Uterus (tissue), 4 donors: Measurements from ENCODE around the gene GDF9. TPM values are rescaled to one million over a fixed set of nuclear protein-coding genes. Genes with fewer than 3 reads are reported as not detected.
"Not testable (repeated sequence)": the region's sequence is repeated elsewhere in the genome, so short reads cannot be mapped to it uniquely, and the experiment has no call there.

Experiments
- DNase-seq, 2 donors: peaks; one replicate each; pipeline ENCODE4 v3.0.0-alpha.2; 2019 to 2020
- H3K27ac ChIP-seq, 2 donors: fragments of 200-600 bp; sonication (generic); 1 replicate in 1 of 2; 2 replicates in 1 of 2; pipeline ENCODE4 v1.5.1; 2016 to 2018
- H3K27me3 ChIP-seq, 2 donors: fragments of 200-600 bp; sonication (generic); one replicate each; pipeline ENCODE4 v1.5.1; 2018 to 2019; ENCODE audit warnings: control low read depth in 1 of 2
- H3K36me3 ChIP-seq, 2 donors: fragments of 200-600 bp; sonication (generic); one replicate each; pipeline ENCODE4 v1.5.1; 2019; ENCODE audit warnings: control low read depth in 1 of 2
- H3K4me1 ChIP-seq, 2 donors: fragments of 200-600 bp; sonication (generic); one replicate each; pipeline ENCODE4 v1.5.1; 2018 to 2019; ENCODE audit warnings: control low read depth in 1 of 2
- H3K4me3 ChIP-seq, 2 donors: fragments of 200-600 bp; sonication (generic); 1 replicate in 1 of 2; 2 replicates in 1 of 2; pipeline ENCODE4 v1.5.1; 2018 to 2019; ENCODE audit warnings: mild to moderate bottlenecking in 1 of 2
- H3K9me3 ChIP-seq, 2 donors: fragments of 200-600 bp; sonication (generic); one replicate each; pipeline ENCODE4 v1.5.1; 2019; ENCODE audit warnings: control low read depth in 1 of 2
- POLR2A ChIP-seq, 2 donors: fragments of 450-650 bp; IDR thresholded peaks; one replicate each; pipeline ENCODE4 v1.6.1; 2016; ENCODE audit warnings: antibody characterized with exemption in 2 of 2, mild to moderate bottlenecking in 1 of 2, moderate library complexity in 1 of 2
- intact Hi-C: fragments of 100-400 bp; cut with DNase I; formaldehyde crosslinking; loops from one replicate; pipeline ENCODE4 v1.15.1; 2023; ENCODE audit warnings: low total_unique reads
- total RNA-seq, 4 donors: library from RNA; depleted of rRNA in 3 of 4; stranded (reverse); fragments of >200 nt in 3 of 4; gene quantifications; one replicate each; pipeline versions ENCODE4 v1.1.0 to v1.2.4, GENCODE V29; 2014 to 2023
- TF ChIP-seq, protein P1 (sequence below), 4 experiments: fragments of 200-600 bp in 2 of 4; fragments of 450-650 bp in 2 of 4; sonication (generic) in 2 of 4; IDR thresholded peaks; one replicate each; pipeline ENCODE4 v1.5.1; 2016 to 2019; ENCODE audit warnings: antibody characterized with exemption in 4 of 4, mild to moderate bottlenecking in 2 of 4, moderate library complexity in 1 of 4
- donor health status: DM: yes; HTN: yes; CAD: no.

GDF9 gene
- total RNA-seq, 4 donors from 2014 or later, result 0.18 to 1.8 (median 0.62) TPM; not detected in 1

GRCh38 chr5:132856011-132856410 is 10.3 kb downstream of the GDF9 start:
- Histone ChIP-seq H3K27ac (no peak overlapping the region), H3K36me3 (no peaks in the 10 kb centered on the region), H3K27me3 (no peaks in the 10 kb centered on the region), H3K4me1 (no peaks in the 10 kb centered on the region), H3K9me3 (no peaks in the 10 kb centered on the region), H3K4me3 (no peak overlapping the region)
- no peak for DNase-seq
- intact Hi-C loops, result no loop called here
- TF ChIP-seq POLR2A (IDR thresholded peaks at IDR 0.05), result no peak

DNA sequence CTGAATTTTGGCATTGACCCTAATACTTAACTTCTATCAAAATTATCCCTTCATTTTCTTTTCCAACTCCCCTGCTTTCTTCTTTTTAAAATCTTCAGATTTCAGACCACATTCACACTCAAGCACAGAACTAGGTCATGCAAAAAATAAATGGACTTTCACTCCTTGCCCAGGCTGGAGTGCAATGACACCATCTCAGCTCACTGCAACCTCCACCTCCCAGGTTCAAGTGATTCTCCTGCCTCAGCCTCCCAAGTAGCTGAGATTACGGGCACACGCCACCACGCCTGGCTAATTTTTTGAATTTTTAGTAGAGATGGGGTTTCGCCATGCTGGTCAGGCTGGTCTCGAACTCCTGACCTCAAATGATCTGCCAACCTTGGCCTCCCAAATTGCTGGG is 11.3 kb downstream of the GDF9 start:
- intact Hi-C loops, DNase-seq, H3K36me3 ChIP-seq, H3K27ac ChIP-seq, H3K27me3 ChIP-seq, H3K4me1 ChIP-seq, H3K4me3 ChIP-seq, H3K9me3 ChIP-seq: not testable (repeated sequence)

- intact Hi-C loops, result no loop called here
- no peak for DNase-seq
- Histone ChIP-seq H3K27ac (no peak overlapping the region), H3K9me3 (no peaks in the 10 kb centered on the region), H3K4me1 (no peaks in the 10 kb centered on the region), H3K36me3 (no peaks in the 10 kb centered on the region), H3K4me3 (no peak overlapping the region), H3K27me3 (no peaks in the 10 kb centered on the region)
- TF ChIP-seq, protein P1, sequence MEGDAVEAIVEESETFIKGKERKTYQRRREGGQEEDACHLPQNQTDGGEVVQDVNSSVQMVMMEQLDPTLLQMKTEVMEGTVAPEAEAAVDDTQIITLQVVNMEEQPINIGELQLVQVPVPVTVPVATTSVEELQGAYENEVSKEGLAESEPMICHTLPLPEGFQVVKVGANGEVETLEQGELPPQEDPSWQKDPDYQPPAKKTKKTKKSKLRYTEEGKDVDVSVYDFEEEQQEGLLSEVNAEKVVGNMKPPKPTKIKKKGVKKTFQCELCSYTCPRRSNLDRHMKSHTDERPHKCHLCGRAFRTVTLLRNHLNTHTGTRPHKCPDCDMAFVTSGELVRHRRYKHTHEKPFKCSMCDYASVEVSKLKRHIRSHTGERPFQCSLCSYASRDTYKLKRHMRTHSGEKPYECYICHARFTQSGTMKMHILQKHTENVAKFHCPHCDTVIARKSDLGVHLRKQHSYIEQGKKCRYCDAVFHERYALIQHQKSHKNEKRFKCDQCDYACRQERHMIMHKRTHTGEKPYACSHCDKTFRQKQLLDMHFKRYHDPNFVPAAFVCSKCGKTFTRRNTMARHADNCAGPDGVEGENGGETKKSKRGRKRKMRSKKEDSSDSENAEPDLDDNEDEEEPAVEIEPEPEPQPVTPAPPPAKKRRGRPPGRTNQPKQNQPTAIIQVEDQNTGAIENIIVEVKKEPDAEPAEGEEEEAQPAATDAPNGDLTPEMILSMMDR (IDR thresholded peaks at IDR 0.05), result no peak
- TF ChIP-seq POLR2A (IDR thresholded peaks at IDR 0.05), result no peak
These were observed 12.0 kb downstream of the GDF9 start for GRCh38 chr5:132854301-132854700.

DNA sequence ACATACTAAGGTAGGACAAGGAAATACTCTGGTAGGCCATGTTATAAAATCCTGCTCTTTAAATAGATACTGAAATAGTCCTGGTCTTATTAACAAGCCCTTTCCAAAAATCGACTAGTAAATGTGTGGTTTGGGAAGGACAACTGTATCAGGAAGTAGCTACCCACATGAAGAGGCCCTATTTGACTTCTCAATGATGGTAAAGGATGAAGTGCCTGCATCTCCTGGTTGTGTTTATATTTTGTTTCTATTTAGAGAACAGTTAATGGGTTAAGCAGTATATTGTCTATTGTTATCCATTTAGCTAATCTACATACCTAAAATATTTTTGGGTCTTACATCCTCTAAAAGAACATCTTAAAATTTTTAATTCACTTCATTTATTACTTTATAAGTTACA is 12.5 kb downstream of the GDF9 start:
- no peaks in the 10 kb centered on the region for H3K9me3 ChIP-seq
- H3K36me3 ChIP-seq, result no peaks in the 10 kb centered on the region
- no peak for DNase-seq
- intact Hi-C loops, result no loop called here
- TF ChIP-seq POLR2A (IDR thresholded peaks at IDR 0.05), result no peak
- TF ChIP-seq, protein P1 (IDR thresholded peaks at IDR 0.05), result no peak
- no peak overlapping the region for H3K4me3 ChIP-seq
- no peak overlapping the region for H3K27ac ChIP-seq
- no peaks in the 10 kb centered on the region for H3K4me1 ChIP-seq
- H3K27me3 ChIP-seq, result no peaks in the 10 kb centered on the region

DNA sequence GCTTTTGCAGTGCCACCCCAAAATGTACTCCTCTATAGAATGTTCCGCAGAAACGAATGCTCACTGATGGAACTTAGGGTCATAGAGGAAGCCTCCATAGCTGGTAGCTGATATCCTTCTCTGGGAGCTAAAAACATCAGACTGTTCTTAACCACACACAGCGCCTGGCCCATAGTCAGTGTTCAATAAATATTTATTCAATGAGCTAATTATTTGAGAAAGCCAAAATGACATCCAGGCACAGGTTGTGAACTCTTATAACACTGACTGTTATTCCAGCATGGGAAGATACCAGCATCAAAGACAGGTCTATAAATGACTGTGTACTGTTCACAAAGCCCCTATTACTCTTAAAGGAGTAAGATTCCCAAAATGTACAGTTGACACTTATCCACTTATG is 12.9 kb downstream of the GDF9 start:
- TF ChIP-seq POLR2A (IDR thresholded peaks at IDR 0.05), result no peak
- TF ChIP-seq, protein P1 (IDR thresholded peaks at IDR 0.05), result no peak
- Histone ChIP-seq H3K4me3 (no peak overlapping the region), H3K4me1 (no peaks in the 10 kb centered on the region), H3K36me3 (no peaks in the 10 kb centered on the region), H3K27me3 (no peaks in the 10 kb centered on the region), H3K27ac (no peak overlapping the region), H3K9me3 (no peaks in the 10 kb centered on the region)
- DNase-seq, result no peak
- intact Hi-C loops, result no loop called here

DNA sequence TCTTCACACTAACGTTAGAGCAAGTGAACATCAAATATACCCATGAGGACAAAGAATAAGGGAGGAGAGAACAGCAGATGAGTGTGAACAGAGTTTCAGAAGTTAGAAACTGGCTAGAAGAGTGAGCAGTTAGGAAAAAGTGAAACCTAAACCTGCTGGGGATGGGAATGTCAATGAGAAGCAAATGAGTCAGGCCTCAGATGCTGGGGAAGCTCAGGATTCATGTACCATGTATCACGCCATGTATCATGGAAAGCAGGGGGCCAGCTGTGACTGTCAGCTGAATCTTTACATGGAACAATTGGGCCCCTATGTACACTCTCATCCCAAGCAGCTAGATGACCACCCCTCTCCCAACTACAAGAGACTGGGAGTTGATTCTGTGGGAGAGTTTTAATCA is 16.2 kb downstream of the GDF9 start:
- TF ChIP-seq POLR2A (IDR thresholded peaks at IDR 0.05), result no peak
- TF ChIP-seq, protein P1 (IDR thresholded peaks at IDR 0.05), result no peak
- intact Hi-C loops, result no loop called here
- no peaks in the 10 kb centered on the region for H3K9me3 ChIP-seq
- DNase-seq, result no peak
- H3K4me1 ChIP-seq, result no peaks in the 10 kb centered on the region
- no peak overlapping the region for H3K27ac ChIP-seq
- H3K36me3 ChIP-seq, result no peaks in the 10 kb centered on the region
- H3K4me3 ChIP-seq, result no peak overlapping the region
- H3K27me3 ChIP-seq, result no peaks in the 10 kb centered on the region
